C4-2B (cell line): ENCODE data around the gene DLGAP1.

Experiments used
- CTCF ChIP-seq: fragments of 450-650 bp; conservative IDR thresholded peaks from 2 replicates; pipeline ENCODE4 v1.5.1; 2017; ENCODE audit warnings: mild to moderate bottlenecking
- ZFX ChIP-seq: fragments of 450-650 bp; IDR thresholded peaks from 2 replicates; pipeline ENCODE4 v1.6.1; 2017

DNA sequence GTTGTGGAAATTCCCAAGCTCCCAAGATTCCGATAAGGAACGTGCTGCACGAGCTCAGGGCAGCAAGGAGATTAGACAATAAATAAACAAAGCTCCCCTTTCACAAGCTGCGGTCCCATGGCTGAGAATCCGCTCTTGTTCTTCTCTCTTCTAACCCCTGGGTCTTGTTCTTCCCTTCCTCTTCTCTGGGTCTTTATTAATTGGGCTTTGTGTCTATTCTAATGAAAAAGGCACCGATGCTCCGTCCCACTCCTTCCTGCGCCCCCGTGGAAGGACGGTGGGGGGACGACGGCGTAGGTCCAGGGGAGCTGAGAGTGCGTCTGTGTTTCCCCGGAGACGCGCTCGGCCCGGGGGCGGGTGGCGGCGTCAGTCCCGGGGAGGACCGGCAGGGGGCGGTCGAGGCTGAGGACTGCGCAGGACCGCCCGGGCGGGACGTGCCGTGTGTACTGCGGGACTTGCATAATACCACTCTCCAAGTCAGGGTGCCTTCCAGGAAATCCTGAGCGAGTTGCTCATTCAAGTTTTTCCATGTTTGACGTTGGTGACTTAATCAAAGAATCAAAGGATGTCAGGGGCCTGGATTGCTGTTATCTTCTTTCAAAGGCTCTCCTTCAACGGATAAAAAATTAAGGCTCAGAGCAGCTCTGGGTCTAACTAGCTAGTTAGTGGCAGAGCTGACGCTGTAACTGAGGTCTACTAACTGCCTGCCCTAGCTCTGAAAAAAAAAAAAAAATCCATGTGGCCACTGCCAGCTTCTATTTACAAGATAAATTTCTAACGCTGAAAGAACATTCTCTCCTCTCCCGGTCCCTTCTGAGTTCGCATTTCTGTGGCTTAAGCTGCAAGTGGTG is 683.8 kb downstream of the DLGAP1 start:
- peak; percentile 99 for TF ChIP-seq CTCF
- no peak for TF ChIP-seq ZFX
